Placental pericyte (primary cell): Measurements from ENCODE around the gene TMEM101. TPM values are rescaled to one million over a fixed set of nuclear protein-coding genes. Genes with fewer than 3 reads are reported as not detected.

Experiments
- small RNA-seq: library from RNA; depleted of rRNA; stranded (forward); fragments of <200 nt; gene quantifications from one replicate; pipeline ENCODE3, GENCODE V24; 2012; ENCODE audit warnings: low replicate concordance
- total RNA-seq: library from RNA; depleted of rRNA; stranded (reverse); fragments of >200 nt; gene quantifications from 2 replicates; pipeline ENCODE4 v1.2.3, GENCODE V29; 2012

TMEM101 gene
- 41.5 and 70.2 TPM in 2 replicates for total RNA-seq

DNA sequence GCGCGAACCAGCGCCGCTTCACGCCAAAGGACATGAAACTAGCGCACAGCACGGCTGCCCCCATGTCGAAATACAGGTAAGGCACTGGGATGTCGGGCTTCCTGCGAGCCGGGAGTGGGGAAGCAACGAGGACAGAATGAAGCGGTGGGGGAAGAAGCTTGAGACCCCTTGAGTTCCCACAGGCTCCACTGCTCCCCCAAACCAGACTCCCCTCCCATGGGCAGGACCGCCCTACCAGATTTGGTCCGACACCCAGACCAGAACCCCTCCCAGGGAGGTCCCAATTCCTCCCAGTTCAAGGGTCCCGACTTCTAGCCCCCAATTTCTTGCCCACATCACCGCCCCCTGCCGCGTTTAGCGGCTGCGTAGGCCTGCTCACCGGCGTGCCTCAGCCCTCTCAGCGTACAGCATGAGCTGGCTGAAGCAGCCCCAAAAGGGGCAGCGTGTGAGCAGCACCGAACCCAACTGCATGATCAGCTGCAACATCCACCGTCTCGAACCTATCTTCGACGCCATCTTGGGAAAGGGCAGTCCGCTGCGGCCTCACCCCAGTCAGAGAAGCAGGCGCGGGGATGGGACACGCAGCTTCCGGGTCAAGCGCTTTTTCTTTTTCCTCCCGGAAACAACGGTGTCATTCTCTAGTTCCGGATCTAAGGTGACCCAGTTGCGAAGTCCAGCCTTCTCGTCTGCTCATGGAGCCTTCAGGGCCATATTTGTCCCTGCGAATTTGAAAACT is at the start of gene TMEM101:
TMEM101 (minus strand) TSS at position 527 of the 736 bp plus-strand sequence; CDS start at position 516, 11 bp downstream.

GRCh38 chr17:44004077-44004760 is 10.5 kb downstream of the TMEM101 start, which contains the start of gene NAGS:
Gene NAGS, plus strand, starts transcription at chr17:44004622. Its CDS starts 42 bp downstream, at chr17:44004664.

Small RNA genes within 50 kb of the gene (small RNA-seq; reads per million reads assigned to genes)
- gene RF00012, result not detected

Other genes starting within 250 kb of the TMEM101 start
- gene DUSP3, start 236.0 kb downstream of the TMEM101 start, total RNA-seq, result 67.6 and 81.0 TPM in 2 replicates
- gene CFAP97D1, start 234.5 kb downstream of the TMEM101 start, total RNA-seq, result under 0.01 TPM in 1 of 2 replicates, not detected in the other
- gene MPP3, start 181.8 kb downstream of the TMEM101 start, total RNA-seq, result 8.8 and 14.3 TPM in 2 replicates
- gene CD300LG, start 167.8 kb downstream of the TMEM101 start, total RNA-seq, result not detected in 2 replicates
- 0.43 and 1.3 TPM in 2 replicates for gene MPP2, start 107.4 kb downstream of the TMEM101 start, total RNA-seq
- gene PPY, start 72.5 kb downstream of the TMEM101 start, total RNA-seq, result not detected in 2 replicates
- gene PYY, start 61.0 kb downstream of the TMEM101 start, total RNA-seq, result not detected in 2 replicates
- gene NAGS, start 10.3 kb downstream of the TMEM101 start, total RNA-seq, result 0.66 and 1.4 TPM in 2 replicates
- 40.5 and 82.8 TPM in 2 replicates for gene LSM12, start 51.7 kb upstream of the TMEM101 start, total RNA-seq
- gene G6PC3, start 55.8 kb upstream of the TMEM101 start, total RNA-seq, result 32.8 and 33.7 TPM in 2 replicates
- 58.9 and 66.4 TPM in 2 replicates for gene HDAC5, start 108.7 kb upstream of the TMEM101 start, total RNA-seq
- 0.66 and 12.2 TPM in 2 replicates for gene HROB, start 127.0 kb upstream of the TMEM101 start, total RNA-seq
- gene ASB16, start 155.7 kb upstream of the TMEM101 start, total RNA-seq, result 0.88 TPM in 1 of 2 replicates, not detected in the other
- 27.5 and 31.3 TPM in 2 replicates for gene TMUB2, start 172.0 kb upstream of the TMEM101 start, total RNA-seq
- 43.5 and 65.1 TPM in 2 replicates for gene ATXN7L3, start 184.9 kb upstream of the TMEM101 start, total RNA-seq
- gene UBTF, start 204.7 kb upstream of the TMEM101 start, total RNA-seq, result 48.4 and 49.2 TPM in 2 replicates